Measurements from ENCODE around the gene NUAK1.

NUAK1 gene

GRCh38 chr12:106067606-106068205, 71.0 kb downstream of the NUAK1 start:
- no peaks in the 10 kb centered on the region for H3K4me1 ChIP-seq (ENCODE audit: control insufficient read depth in 1 of 2, insufficient read depth in 2 of 2, low read length in 2 of 2)
- no peaks in the 10 kb centered on the region for H3K9me3 ChIP-seq (ENCODE audit: control insufficient read depth in 1 of 2, low read length in 2 of 2)
- peaks cover 0 to 8% of the 10 kb centered on the region in 2 donors for H3K36me3 ChIP-seq (ENCODE audit: control insufficient read depth in 1 of 2, insufficient read depth in 2 of 2, low read length in 2 of 2)
- H3K4me3 ChIP-seq (ENCODE audit: low read depth in 1 of 2, low read length in 2 of 2), result no peak overlapping the region
- no peak overlapping the region for H3K27ac ChIP-seq (ENCODE audit: low read length)
- no peaks in the 10 kb centered on the region for H3K27me3 ChIP-seq (ENCODE audit: low read depth, low read length)

- Histone ChIP-seq H3K36me3 (ENCODE audit: control insufficient read depth in 1 of 2, insufficient read depth in 2 of 2, low read length in 2 of 2) (peaks cover 0 to 8% of the 10 kb centered on the region in 2 donors), H3K27ac (ENCODE audit: low read length) (no peak overlapping the region), H3K4me3 (ENCODE audit: low read depth in 1 of 2, low read length in 2 of 2) (no peak overlapping the region), H3K27me3 (ENCODE audit: low read depth, low read length) (no peaks in the 10 kb centered on the region), H3K9me3 (ENCODE audit: control insufficient read depth in 1 of 2, low read length in 2 of 2) (no peaks in the 10 kb centered on the region), H3K4me1 (ENCODE audit: control insufficient read depth in 1 of 2, insufficient read depth in 2 of 2, low read length in 2 of 2) (no peaks in the 10 kb centered on the region)
Measured at GRCh38 chr12:106066726-106067325, 71.9 kb downstream of the NUAK1 start.

GRCh38 chr12:106066051-106066705, 72.6 kb downstream of the NUAK1 start:
- Histone ChIP-seq H3K27ac (ENCODE audit: low read length) (no peak overlapping the region), H3K36me3 (ENCODE audit: control insufficient read depth in 1 of 2, insufficient read depth in 2 of 2, low read length in 2 of 2) (peaks cover 0 to 8% of the 10 kb centered on the region in 2 donors), H3K4me1 (ENCODE audit: control insufficient read depth in 1 of 2, insufficient read depth in 2 of 2, low read length in 2 of 2) (no peaks in the 10 kb centered on the region), H3K4me3 (ENCODE audit: low read depth in 1 of 2, low read length in 2 of 2) (no peak overlapping the region), H3K9me3 (ENCODE audit: control insufficient read depth in 1 of 2, low read length in 2 of 2) (no peaks in the 10 kb centered on the region), H3K27me3 (ENCODE audit: low read depth, low read length) (no peaks in the 10 kb centered on the region)

GRCh38 chr12:106065506-106065905, 73.2 kb downstream of the NUAK1 start:
- no peaks in the 10 kb centered on the region for H3K4me1 ChIP-seq (ENCODE audit: control insufficient read depth in 1 of 2, insufficient read depth in 2 of 2, low read length in 2 of 2)
- H3K36me3 ChIP-seq (ENCODE audit: control insufficient read depth in 1 of 2, insufficient read depth in 2 of 2, low read length in 2 of 2), result peaks cover 0 to 8% of the 10 kb centered on the region in 2 donors
- H3K27me3 ChIP-seq (ENCODE audit: low read depth, low read length), result no peaks in the 10 kb centered on the region
- no peak overlapping the region for H3K4me3 ChIP-seq (ENCODE audit: low read depth in 1 of 2, low read length in 2 of 2)
- no peak overlapping the region for H3K27ac ChIP-seq (ENCODE audit: low read length)
- H3K9me3 ChIP-seq (ENCODE audit: control insufficient read depth in 1 of 2, low read length in 2 of 2), result no peaks in the 10 kb centered on the region

- Histone ChIP-seq H3K27me3 (ENCODE audit: low read depth, low read length) (no peaks in the 10 kb centered on the region), H3K4me1 (ENCODE audit: control insufficient read depth in 1 of 2, insufficient read depth in 2 of 2, low read length in 2 of 2) (no peaks in the 10 kb centered on the region), H3K27ac (ENCODE audit: low read length) (no peak overlapping the region), H3K36me3 (ENCODE audit: control insufficient read depth in 1 of 2, insufficient read depth in 2 of 2, low read length in 2 of 2) (peaks cover 0 to 8% of the 10 kb centered on the region in 2 donors), H3K4me3 (ENCODE audit: low read depth in 1 of 2, low read length in 2 of 2) (no peak overlapping the region), H3K9me3 (ENCODE audit: control insufficient read depth in 1 of 2, low read length in 2 of 2) (no peaks in the 10 kb centered on the region)
Measured at GRCh38 chr12:106064721-106065021, 74.1 kb downstream of the NUAK1 start.

- Histone ChIP-seq H3K36me3 (ENCODE audit: control insufficient read depth in 1 of 2, insufficient read depth in 2 of 2, low read length in 2 of 2) (peaks cover 0 to 8% of the 10 kb centered on the region in 2 donors), H3K4me3 (ENCODE audit: low read depth in 1 of 2, low read length in 2 of 2) (no peak overlapping the region), H3K27ac (ENCODE audit: low read length) (no peak overlapping the region)
Measured at GRCh38 chr12:106063826-106064720, 74.7 kb downstream of the NUAK1 start.

GRCh38 chr12:106062693-106063092, 76.1 kb downstream of the NUAK1 start:
- H3K9me3 ChIP-seq (ENCODE audit: control insufficient read depth in 1 of 2, low read length in 2 of 2), result no peaks in the 10 kb centered on the region
- no peak overlapping the region for H3K4me3 ChIP-seq (ENCODE audit: low read depth in 1 of 2, low read length in 2 of 2)
- H3K36me3 ChIP-seq (ENCODE audit: control insufficient read depth in 1 of 2, insufficient read depth in 2 of 2, low read length in 2 of 2), result peaks cover 0 to 7% of the 10 kb centered on the region in 2 donors
- no peaks in the 10 kb centered on the region for H3K27me3 ChIP-seq (ENCODE audit: low read depth, low read length)
- H3K4me1 ChIP-seq (ENCODE audit: control insufficient read depth in 1 of 2, insufficient read depth in 2 of 2, low read length in 2 of 2), result no peaks in the 10 kb centered on the region
- H3K27ac ChIP-seq (ENCODE audit: low read length), result no peak overlapping the region

More at GRCh38 chr12:106063826-106064720, 74.7 kb downstream of the NUAK1 start:
- Histone ChIP-seq H3K4me1 (ENCODE audit: control insufficient read depth in 1 of 2, insufficient read depth in 2 of 2, low read length in 2 of 2) (no peaks in the 10 kb centered on the region), H3K9me3 (ENCODE audit: control insufficient read depth in 1 of 2, low read length in 2 of 2) (no peaks in the 10 kb centered on the region), H3K27me3 (ENCODE audit: low read depth, low read length) (no peaks in the 10 kb centered on the region)

- H3K27me3 ChIP-seq (ENCODE audit: low read depth, low read length), result no peaks in the 10 kb centered on the region
- no peaks in the 10 kb centered on the region for H3K4me1 ChIP-seq (ENCODE audit: control insufficient read depth in 1 of 2, insufficient read depth in 2 of 2, low read length in 2 of 2)
- no peaks in the 10 kb centered on the region for H3K9me3 ChIP-seq (ENCODE audit: control insufficient read depth in 1 of 2, low read length in 2 of 2)
- no peak overlapping the region for H3K27ac ChIP-seq (ENCODE audit: low read length)
- H3K36me3 ChIP-seq (ENCODE audit: control insufficient read depth in 1 of 2, insufficient read depth in 2 of 2, low read length in 2 of 2), result no peaks in the 10 kb centered on the region
- H3K4me3 ChIP-seq (ENCODE audit: low read depth in 1 of 2, low read length in 2 of 2), result no peak overlapping the region
Measured at GRCh38 chr12:106058256-106059182, 80.2 kb downstream of the NUAK1 start.

GRCh38 chr12:106054049-106054448, 84.7 kb downstream of the NUAK1 start:
- Histone ChIP-seq H3K4me1 (ENCODE audit: control insufficient read depth in 1 of 2, insufficient read depth in 2 of 2, low read length in 2 of 2) (no peaks in the 10 kb centered on the region), H3K27ac (ENCODE audit: low read length) (no peak overlapping the region), H3K4me3 (ENCODE audit: low read depth in 1 of 2, low read length in 2 of 2) (no peak overlapping the region), H3K27me3 (ENCODE audit: low read depth, low read length) (no peaks in the 10 kb centered on the region), H3K36me3 (ENCODE audit: control insufficient read depth in 1 of 2, insufficient read depth in 2 of 2, low read length in 2 of 2) (no peaks in the 10 kb centered on the region), H3K9me3 (ENCODE audit: control insufficient read depth in 1 of 2, low read length in 2 of 2) (no peaks in the 10 kb centered on the region)

GRCh38 chr12:106051853-106052531, 86.8 kb downstream of the NUAK1 start:
- H3K4me1 ChIP-seq (ENCODE audit: control insufficient read depth in 1 of 2, insufficient read depth in 2 of 2, low read length in 2 of 2), result no peaks in the 10 kb centered on the region
- no peaks in the 10 kb centered on the region for H3K36me3 ChIP-seq (ENCODE audit: control insufficient read depth in 1 of 2, insufficient read depth in 2 of 2, low read length in 2 of 2)
- no peak overlapping the region for H3K4me3 ChIP-seq (ENCODE audit: low read depth in 1 of 2, low read length in 2 of 2)
- no peaks in the 10 kb centered on the region for H3K9me3 ChIP-seq (ENCODE audit: control insufficient read depth in 1 of 2, low read length in 2 of 2)
- H3K27ac ChIP-seq (ENCODE audit: low read length), result no peak overlapping the region
- H3K27me3 ChIP-seq (ENCODE audit: low read depth, low read length), result no peaks in the 10 kb centered on the region

Data from muscle layer of duodenum (tissue), 2 donors.